Measurements from ENCODE around the gene RBBP8NL.

The RBBP8NL gene

GRCh38 chr20:62461157-62461556 is 33.8 kb upstream of the RBBP8NL start:
- Histone ChIP-seq H3K27me3 (ENCODE audit: control insufficient read depth, insufficient read depth, low read length) (no peaks in the 10 kb centered on the region), H3K36me3 (ENCODE audit: control insufficient read depth, insufficient read depth, low read length) (no peaks in the 10 kb centered on the region), H3K9me3 (ENCODE audit: control insufficient read depth, insufficient read depth, low read length) (no peaks in the 10 kb centered on the region), H3K4me1 (ENCODE audit: control insufficient read depth, insufficient read depth, low read length) (peaks cover 4% of the 10 kb centered on the region; the same call in 1 of the 2 replicates), H3K4me3 (ENCODE audit: low read length) (no peak overlapping the region), H3K27ac (ENCODE audit: low read length) (no peak overlapping the region)
- DNase-seq (ENCODE audit: low read depth, low spot score) = no peak
- WGBS (ENCODE audit: insufficient coverage, insufficient read length) = no CpG with 5 or more reads among the region's 10 CpGs

- Histone ChIP-seq H3K27ac (ENCODE audit: low read length) (no peak overlapping the region), H3K4me3 (ENCODE audit: low read length) (no peak overlapping the region), H3K9me3 (ENCODE audit: control insufficient read depth, insufficient read depth, low read length) (no peaks in the 10 kb centered on the region), H3K27me3 (ENCODE audit: control insufficient read depth, insufficient read depth, low read length) (no peaks in the 10 kb centered on the region), H3K36me3 (ENCODE audit: control insufficient read depth, insufficient read depth, low read length) (no peaks in the 10 kb centered on the region), H3K4me1 (ENCODE audit: control insufficient read depth, insufficient read depth, low read length) (peaks cover 4% of the 10 kb centered on the region; the same call in 1 of the 2 replicates)
- no peak for DNase-seq (ENCODE audit: low read depth, low spot score)
- no CpG with 5 or more reads among the region's 15 CpGs for WGBS (ENCODE audit: insufficient coverage, insufficient read length)
Measured at GRCh38 chr20:62460678-62461077, 33.3 kb upstream of the RBBP8NL start.

DNA sequence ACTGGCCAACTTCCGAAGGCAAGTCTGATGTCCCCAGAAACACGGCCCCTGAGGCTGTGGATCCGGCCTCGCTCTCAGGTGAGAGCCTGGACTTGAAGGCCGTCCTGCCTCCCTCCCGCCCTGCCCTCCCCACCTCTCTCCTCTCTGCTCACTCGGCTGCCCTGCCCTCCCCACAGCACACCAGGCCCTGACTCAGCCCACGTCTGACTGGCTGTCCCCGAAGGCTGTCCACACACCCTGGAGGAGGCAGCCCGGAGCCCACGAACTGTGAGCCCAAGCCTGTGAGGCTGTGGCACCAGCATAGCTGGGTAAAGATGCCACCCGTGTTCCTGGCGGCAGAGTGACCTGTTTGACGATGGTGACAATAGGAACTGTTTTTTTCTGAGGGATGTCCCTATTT is 32.1 kb upstream of the RBBP8NL start:
- no peaks in the 10 kb centered on the region for H3K27me3 ChIP-seq (ENCODE audit: control insufficient read depth, insufficient read depth, low read length)
- WGBS (ENCODE audit: insufficient coverage, insufficient read length) = no CpG with 5 or more reads among the region's 14 CpGs
- no peaks in the 10 kb centered on the region for H3K9me3 ChIP-seq (ENCODE audit: control insufficient read depth, insufficient read depth, low read length)
- no peak overlapping the region for H3K27ac ChIP-seq (ENCODE audit: low read length)
- peaks cover 4% of the 10 kb centered on the region; the same call in 1 of the 2 replicates for H3K4me1 ChIP-seq (ENCODE audit: control insufficient read depth, insufficient read depth, low read length)
- no peak for DNase-seq (ENCODE audit: low read depth, low spot score)
- H3K36me3 ChIP-seq (ENCODE audit: control insufficient read depth, insufficient read depth, low read length) = no peaks in the 10 kb centered on the region
- H3K4me3 ChIP-seq (ENCODE audit: low read length) = no peak overlapping the region

GRCh38 chr20:62458275-62459251 is 31.2 kb upstream of the RBBP8NL start:
- Histone ChIP-seq H3K4me1 (ENCODE audit: control insufficient read depth, insufficient read depth, low read length) (peaks cover 4% of the 10 kb centered on the region; the same call in 1 of the 2 replicates), H3K36me3 (ENCODE audit: control insufficient read depth, insufficient read depth, low read length) (no peaks in the 10 kb centered on the region), H3K27me3 (ENCODE audit: control insufficient read depth, insufficient read depth, low read length) (no peaks in the 10 kb centered on the region), H3K27ac (ENCODE audit: low read length) (no peak overlapping the region), H3K9me3 (ENCODE audit: control insufficient read depth, insufficient read depth, low read length) (no peaks in the 10 kb centered on the region), H3K4me3 (ENCODE audit: low read length) (no peak overlapping the region)
- WGBS (ENCODE audit: insufficient coverage, insufficient read length) = no CpG with 5 or more reads among the region's 41 CpGs
- DNase-seq (ENCODE audit: low read depth, low spot score) = no peak

- DNase-seq (ENCODE audit: low read depth, low spot score) = no peak
- no peaks in the 10 kb centered on the region for H3K9me3 ChIP-seq (ENCODE audit: control insufficient read depth, insufficient read depth, low read length)
- H3K27ac ChIP-seq (ENCODE audit: low read length) = no peak overlapping the region
- H3K4me1 ChIP-seq (ENCODE audit: control insufficient read depth, insufficient read depth, low read length) = peaks cover 4% of the 10 kb centered on the region; the same call in 1 of the 2 replicates
- no peaks in the 10 kb centered on the region for H3K36me3 ChIP-seq (ENCODE audit: control insufficient read depth, insufficient read depth, low read length)
- H3K4me3 ChIP-seq (ENCODE audit: low read length) = no peak overlapping the region
- no peaks in the 10 kb centered on the region for H3K27me3 ChIP-seq (ENCODE audit: control insufficient read depth, insufficient read depth, low read length)
- WGBS (ENCODE audit: insufficient coverage, insufficient read length) = no CpG with 5 or more reads among the region's 20 CpGs
Measured at GRCh38 chr20:62457831-62458230, 30.5 kb upstream of the RBBP8NL start.

GRCh38 chr20:62457098-62457497 is 29.8 kb upstream of the RBBP8NL start:
- H3K4me1 ChIP-seq (ENCODE audit: control insufficient read depth, insufficient read depth, low read length) = peaks cover 4% of the 10 kb centered on the region; the same call in 1 of the 2 replicates
- no peak overlapping the region for H3K27ac ChIP-seq (ENCODE audit: low read length)
- no peak for DNase-seq (ENCODE audit: low read depth, low spot score)
- no CpG with 5 or more reads among the region's 17 CpGs for WGBS (ENCODE audit: insufficient coverage, insufficient read length)
- no peaks in the 10 kb centered on the region for H3K27me3 ChIP-seq (ENCODE audit: control insufficient read depth, insufficient read depth, low read length)
- no peaks in the 10 kb centered on the region for H3K36me3 ChIP-seq (ENCODE audit: control insufficient read depth, insufficient read depth, low read length)
- H3K4me3 ChIP-seq (ENCODE audit: low read length) = no peak overlapping the region
- no peaks in the 10 kb centered on the region for H3K9me3 ChIP-seq (ENCODE audit: control insufficient read depth, insufficient read depth, low read length)

GRCh38 chr20:62455929-62456328 is 28.6 kb upstream of the RBBP8NL start:
- H3K4me1 ChIP-seq (ENCODE audit: control insufficient read depth, insufficient read depth, low read length) = peaks cover 4% of the 10 kb centered on the region; the same call in 1 of the 2 replicates
- no peaks in the 10 kb centered on the region for H3K27me3 ChIP-seq (ENCODE audit: control insufficient read depth, insufficient read depth, low read length)
- no peaks in the 10 kb centered on the region for H3K36me3 ChIP-seq (ENCODE audit: control insufficient read depth, insufficient read depth, low read length)
- no peak overlapping the region for H3K27ac ChIP-seq (ENCODE audit: low read length)
- WGBS (ENCODE audit: insufficient coverage, insufficient read length) = no CpG with 5 or more reads among the region's 15 CpGs
- no peaks in the 10 kb centered on the region for H3K9me3 ChIP-seq (ENCODE audit: control insufficient read depth, insufficient read depth, low read length)
- no peak overlapping the region for H3K4me3 ChIP-seq (ENCODE audit: low read length)
- DNase-seq (ENCODE audit: low read depth, low spot score) = no peak

DNA sequence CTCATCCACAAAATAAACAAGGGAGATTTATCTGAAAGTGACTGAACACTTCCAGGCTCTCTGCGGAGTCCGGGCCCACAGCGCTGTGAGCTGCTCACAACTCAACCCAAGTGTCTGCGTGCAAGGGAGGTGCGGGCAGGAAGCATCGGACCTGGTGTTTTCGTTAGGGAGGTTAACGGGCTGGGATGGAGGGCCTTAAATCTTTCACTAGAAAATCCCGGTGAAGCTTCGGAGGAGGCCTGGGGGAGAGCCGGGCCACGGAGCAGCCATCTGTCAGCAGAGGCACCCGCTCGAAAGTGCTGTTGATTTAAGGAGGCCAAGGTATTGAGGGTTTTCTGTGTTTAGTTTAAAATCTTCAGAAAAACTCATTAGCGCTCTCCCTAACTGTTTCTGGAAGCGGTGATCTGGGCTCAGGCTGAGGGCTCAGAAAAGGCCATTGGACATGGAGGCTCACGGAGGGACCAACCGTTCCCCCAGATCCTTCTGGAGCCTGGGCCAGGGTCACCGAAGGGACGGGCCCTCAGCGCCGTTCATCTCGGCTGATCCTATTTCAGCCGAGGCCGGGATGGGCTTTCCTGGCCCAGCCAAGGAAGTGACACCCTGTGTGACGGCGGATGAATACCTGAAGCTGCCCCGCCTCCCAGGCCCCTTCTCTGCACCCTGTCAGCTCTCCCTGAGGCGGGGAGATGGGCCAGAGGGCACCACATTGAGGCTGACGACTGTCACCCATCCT is 27.7 kb upstream of the RBBP8NL start:
- Histone ChIP-seq H3K9me3 (ENCODE audit: control insufficient read depth, insufficient read depth, low read length) (no peaks in the 10 kb centered on the region), H3K27ac (ENCODE audit: low read length) (no peak overlapping the region), H3K27me3 (ENCODE audit: control insufficient read depth, insufficient read depth, low read length) (no peaks in the 10 kb centered on the region), H3K36me3 (ENCODE audit: control insufficient read depth, insufficient read depth, low read length) (no peaks in the 10 kb centered on the region), H3K4me3 (ENCODE audit: low read length) (no peak overlapping the region), H3K4me1 (ENCODE audit: control insufficient read depth, insufficient read depth, low read length) (peaks cover 4% of the 10 kb centered on the region; the same call in 1 of the 2 replicates)
- WGBS (ENCODE audit: insufficient coverage, insufficient read length) = no CpG with 5 or more reads among the region's 30 CpGs
- no peak for DNase-seq (ENCODE audit: low read depth, low spot score)

DNA sequence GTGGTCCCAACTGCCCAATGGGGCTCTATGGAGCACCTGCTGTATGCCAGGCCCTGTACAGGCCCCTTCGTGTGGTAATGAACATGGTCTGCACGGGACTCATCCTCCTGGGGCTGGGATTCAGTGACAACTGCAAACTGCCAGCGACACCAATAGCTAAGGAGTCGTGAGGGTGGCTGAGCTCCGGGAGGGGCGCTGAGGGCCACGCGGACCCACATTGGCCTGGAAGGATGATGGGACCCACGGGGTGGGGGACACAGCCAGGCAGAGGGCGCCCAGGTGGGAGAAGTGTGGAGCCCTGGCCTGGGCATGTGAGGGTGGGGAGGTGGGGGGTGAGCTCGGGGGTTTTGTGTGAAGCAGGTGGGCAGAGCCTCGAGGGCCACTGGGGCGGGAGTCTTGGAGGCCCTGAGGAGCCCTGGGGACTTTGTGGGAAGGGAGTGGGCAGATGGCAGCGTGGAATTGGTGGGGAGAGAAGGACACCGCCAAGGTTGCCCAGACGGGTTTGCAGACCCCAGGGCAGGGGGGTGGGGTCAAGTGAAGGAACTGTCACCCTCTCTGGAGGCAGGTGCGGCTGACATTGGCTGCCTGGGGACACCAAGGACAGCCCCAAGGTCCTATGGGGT is 26.0 kb upstream of the RBBP8NL start:
- no CpG with 5 or more reads among the region's 17 CpGs for WGBS (ENCODE audit: insufficient coverage, insufficient read length)
- no peaks in the 10 kb centered on the region for H3K27me3 ChIP-seq (ENCODE audit: control insufficient read depth, insufficient read depth, low read length)

GRCh38 chr20:62452475-62453095 is 25.2 kb upstream of the RBBP8NL start:
- H3K4me1 ChIP-seq (ENCODE audit: control insufficient read depth, insufficient read depth, low read length) = no peaks in the 10 kb centered on the region; the same call in 1 of the 2 replicates
- no peak for DNase-seq (ENCODE audit: low read depth, low spot score)
- no peaks in the 10 kb centered on the region for H3K27me3 ChIP-seq (ENCODE audit: control insufficient read depth, insufficient read depth, low read length)
- H3K4me3 ChIP-seq (ENCODE audit: low read length) = no peak overlapping the region
- no CpG with 5 or more reads among the region's 18 CpGs for WGBS (ENCODE audit: insufficient coverage, insufficient read length)
- no peaks in the 10 kb centered on the region for H3K9me3 ChIP-seq (ENCODE audit: control insufficient read depth, insufficient read depth, low read length)
- H3K27ac ChIP-seq (ENCODE audit: low read length) = no peak overlapping the region
- no peaks in the 10 kb centered on the region for H3K36me3 ChIP-seq (ENCODE audit: control insufficient read depth, insufficient read depth, low read length)

More for the DNA sequence above, 26.0 kb upstream of the RBBP8NL start:
- H3K9me3 ChIP-seq (ENCODE audit: control insufficient read depth, insufficient read depth, low read length) = no peaks in the 10 kb centered on the region
- no peak for DNase-seq (ENCODE audit: low read depth, low spot score)
- peaks cover 4% of the 10 kb centered on the region; the same call in 1 of the 2 replicates for H3K4me1 ChIP-seq (ENCODE audit: control insufficient read depth, insufficient read depth, low read length)
- H3K27ac ChIP-seq (ENCODE audit: low read length) = no peak overlapping the region
- H3K36me3 ChIP-seq (ENCODE audit: control insufficient read depth, insufficient read depth, low read length) = no peaks in the 10 kb centered on the region
- H3K4me3 ChIP-seq (ENCODE audit: low read length) = no peak overlapping the region
